ENCODE results near the gene SORL1. TPM values are rescaled to one million over a fixed set of nuclear protein-coding genes. Genes with fewer than 3 reads are reported as not detected.

Gene SORL1
- total and polyA plus RNA-seq, 2 of the 13 experiments (the other 11 are each of a cell fraction or from before 2014, with no cell fraction given): 21.3 to 148 TPM

GRCh38 chr11:121540627-121541026 lies 88.5 kb downstream of the SORL1 start (continued):
- TF ChIP-seq ZHX2 (IDR thresholded peaks at IDR 0.05; ENCODE audit: low read depth) (no peak), ZHX2 (CRISPR knock-in tag; IDR thresholded peaks at IDR 0.05; ENCODE audit: borderline replicate concordance) (no peak), TARDBP (CRISPR knock-in tag; IDR thresholded peaks at IDR 0.05) (no peak), KAT7 (CRISPR knock-in tag; IDR thresholded peaks at IDR 0.05; ENCODE audit: borderline replicate concordance) (no peak), BCL3 (CRISPR knock-in tag; IDR thresholded peaks at IDR 0.05) (no peak), ZNF879 (CRISPR knock-in tag; IDR thresholded peaks at IDR 0.05) (no peak), HIVEP1 (CRISPR knock-in tag; IDR thresholded peaks at IDR 0.05) (no peak), GTF2F1 (IDR thresholded peaks at IDR 0.05; ENCODE audit: low read length) (no peak)

Measured in HepG2 (cell line).